Neural progenitor cell (in vitro differentiated cells): Measurements from ENCODE around the gene CDK3. TPM values are rescaled to one million over a fixed set of nuclear protein-coding genes. Genes with fewer than 3 reads are reported as not detected.

ENCODE experiments used
- DNase-seq: peaks from one replicate; pipeline ENCODE4 v3.0.0-alpha.2; 2016; ENCODE audit warnings: low spot score
- H2AFZ ChIP-seq: fragments of 200-600 bp; sonication (generic); replicated peaks from 2 replicates; pipeline ENCODE4 v1.6.1; 2016; ENCODE audit warnings: antibody characterized with exemption
- H3F3A ChIP-seq: fragments of 200-600 bp; sonication (generic); 2 replicates; pipeline ENCODE4 v1.6.1; 2016; ENCODE audit warnings: antibody characterized with exemption, low read depth
- H3K27ac ChIP-seq: fragments of 200-600 bp; sonication (generic); 2 replicates; pipeline ENCODE4 v1.5.1; 2016; ENCODE audit warnings: mild to moderate bottlenecking
- H3K27me3 ChIP-seq: fragments of 200-600 bp; sonication (generic); 2 replicates; pipeline ENCODE4 v1.6.1; 2016; ENCODE audit warnings: mild to moderate bottlenecking, moderate library complexity
- H3K36me3 ChIP-seq: fragments of 200-600 bp; sonication (generic); 2 replicates; pipeline ENCODE4 v1.5.1; 2016
- H3K4me1 ChIP-seq: fragments of 200-600 bp; sonication (generic); 2 replicates; pipeline ENCODE4 v1.6.1; 2016; ENCODE audit warnings: mixed run types
- H3K4me2 ChIP-seq: fragments of 200-600 bp; sonication (generic); 2 replicates; pipeline ENCODE4 v1.6.1; 2016
- H3K4me3 ChIP-seq: fragments of 200-600 bp; sonication (generic); 2 replicates; pipeline ENCODE4 v1.5.1; 2016
- H3K79me2 ChIP-seq: fragments of 200-600 bp; sonication (generic); 2 replicates; pipeline ENCODE4 v1.6.1; 2016; ENCODE audit warnings: low read depth
- H3K9ac ChIP-seq: fragments of 200-600 bp; sonication (generic); 2 replicates; pipeline ENCODE4 v1.6.1; 2016
- H3K9me3 ChIP-seq: fragments of 200-600 bp; sonication (generic); 2 replicates; pipeline ENCODE4 v1.5.1; 2016; ENCODE audit warnings: low read depth
- H4K20me1 ChIP-seq: fragments of 200-600 bp; sonication (generic); 2 replicates; pipeline ENCODE4 v1.6.1; 2016; ENCODE audit warnings: low read depth
- H3K27ac Mint-ChIP-seq: 3 replicates; pipeline ENCODE4 v1.8.0; 2021; ENCODE audit warnings: mixed read lengths
- H3K27me3 Mint-ChIP-seq: 2 replicates; pipeline ENCODE4 v1.8.0; 2022; ENCODE audit warnings: low read depth, mild to moderate bottlenecking, inconsistent platforms, moderate library complexity, mixed read lengths; ENCODE audit not compliant: insufficient read depth
- H3K36me3 Mint-ChIP-seq: 3 replicates; pipeline ENCODE4 v1.8.0; 2021; ENCODE audit warnings: mixed read lengths
- H3K4me1 Mint-ChIP-seq: 3 replicates; pipeline ENCODE4 v1.8.0; 2021; ENCODE audit warnings: mixed read lengths
- H3K4me3 Mint-ChIP-seq: 3 replicates; pipeline ENCODE4 v1.8.0; 2021; ENCODE audit warnings: mild to moderate bottlenecking, moderate library complexity, mixed read lengths
- H3K9me3 Mint-ChIP-seq: 3 replicates; pipeline ENCODE4 v1.8.0; 2020; ENCODE audit warnings: mixed read lengths
- EZH2 ChIP-seq: fragments of 200-600 bp; sonication (generic); IDR thresholded peaks from 2 replicates; pipeline ENCODE4 v1.6.1; 2017; ENCODE audit warnings: antibody characterized with exemption, mild to moderate bottlenecking, moderate library complexity
- EZH2phosphoT487 ChIP-seq: fragments of 200-600 bp; sonication (generic); IDR thresholded peaks from 2 replicates; pipeline ENCODE4 v1.6.1; 2017; ENCODE audit warnings: antibody characterized with exemption
- total RNA-seq: library from RNA; depleted of rRNA; stranded (reverse); fragments of >200 nt; gene quantifications from 2 replicates; pipeline ENCODE4 v1.2.3, GENCODE V29; 2015; ENCODE audit warnings: low replicate concordance
- TF ChIP-seq, protein P1 (sequence below): fragments of 200-600 bp; sonication (generic); IDR thresholded peaks from 2 replicates; pipeline ENCODE4 v1.5.1; 2017; ENCODE audit warnings: antibody characterized with exemption, mild to moderate bottlenecking

CDK3 gene
- total RNA-seq, 1 donor from 2014 or later = 3.0 TPM

DNA sequence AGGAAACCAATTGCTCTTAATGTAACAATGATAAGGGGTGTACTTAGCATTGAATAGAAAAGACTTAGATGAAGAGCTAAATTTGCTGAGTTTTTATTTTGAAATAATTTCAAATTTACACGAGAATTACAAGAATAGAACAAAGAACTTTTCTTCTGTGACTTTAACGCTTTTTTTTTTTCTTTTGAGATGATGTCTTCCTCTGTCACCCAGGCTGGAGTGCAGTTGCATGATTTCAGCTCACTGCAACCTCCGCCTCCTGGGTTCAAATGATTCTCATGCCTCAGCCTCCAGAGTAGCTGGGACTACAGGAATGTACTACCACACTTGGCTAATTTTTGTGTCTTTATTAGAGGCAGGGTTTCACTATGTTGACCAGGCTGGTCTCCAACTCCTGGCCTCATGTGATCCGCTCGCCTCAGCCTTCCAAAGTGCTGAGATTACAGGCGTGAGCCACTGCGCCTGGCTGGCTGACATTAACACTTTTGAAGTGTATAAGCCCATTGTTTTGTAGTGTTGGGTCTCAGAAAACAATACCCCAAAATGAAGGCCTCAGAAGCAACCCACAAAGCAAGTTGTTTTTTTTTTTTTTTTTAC, 19.5 kb upstream of the CDK3 start:
- H3K27me3 Mint-ChIP-seq = peaks cover 2% of the 10 kb centered on the region
- no peaks in the 10 kb centered on the region for H4K20me1 ChIP-seq
- no peaks in the 10 kb centered on the region for H3K9me3 ChIP-seq
- no peak for DNase-seq
- H3K27me3 ChIP-seq = no peaks in the 10 kb centered on the region
- H3K27ac Mint-ChIP-seq = peak overlapping the region; percentile 61
- no peak overlapping the region for H3K4me3 ChIP-seq
- no peaks in the 10 kb centered on the region for H3K36me3 ChIP-seq
- H3K4me1 Mint-ChIP-seq = peaks cover 39% of the 10 kb centered on the region
- peak overlapping the region; percentile 95 for H3K4me3 Mint-ChIP-seq
- H3K4me1 ChIP-seq = peaks cover 14% of the 10 kb centered on the region
- no peak overlapping the region for H2AFZ ChIP-seq
- TF ChIP-seq EZH2phosphoT487 (no peak), EZH2 (no peak)
- TF ChIP-seq, protein P1, sequence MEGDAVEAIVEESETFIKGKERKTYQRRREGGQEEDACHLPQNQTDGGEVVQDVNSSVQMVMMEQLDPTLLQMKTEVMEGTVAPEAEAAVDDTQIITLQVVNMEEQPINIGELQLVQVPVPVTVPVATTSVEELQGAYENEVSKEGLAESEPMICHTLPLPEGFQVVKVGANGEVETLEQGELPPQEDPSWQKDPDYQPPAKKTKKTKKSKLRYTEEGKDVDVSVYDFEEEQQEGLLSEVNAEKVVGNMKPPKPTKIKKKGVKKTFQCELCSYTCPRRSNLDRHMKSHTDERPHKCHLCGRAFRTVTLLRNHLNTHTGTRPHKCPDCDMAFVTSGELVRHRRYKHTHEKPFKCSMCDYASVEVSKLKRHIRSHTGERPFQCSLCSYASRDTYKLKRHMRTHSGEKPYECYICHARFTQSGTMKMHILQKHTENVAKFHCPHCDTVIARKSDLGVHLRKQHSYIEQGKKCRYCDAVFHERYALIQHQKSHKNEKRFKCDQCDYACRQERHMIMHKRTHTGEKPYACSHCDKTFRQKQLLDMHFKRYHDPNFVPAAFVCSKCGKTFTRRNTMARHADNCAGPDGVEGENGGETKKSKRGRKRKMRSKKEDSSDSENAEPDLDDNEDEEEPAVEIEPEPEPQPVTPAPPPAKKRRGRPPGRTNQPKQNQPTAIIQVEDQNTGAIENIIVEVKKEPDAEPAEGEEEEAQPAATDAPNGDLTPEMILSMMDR = no peak
- peaks cover 5% of the 10 kb centered on the region for H3K36me3 Mint-ChIP-seq
- H3F3A ChIP-seq = peaks cover 46% of the 10 kb centered on the region
- no peak overlapping the region for H3K27ac ChIP-seq
- H3K9me3 Mint-ChIP-seq = no peaks in the 10 kb centered on the region
- H3K79me2 ChIP-seq = peaks cover 26% of the 10 kb centered on the region
- H3K9ac ChIP-seq = no peak overlapping the region
- no peak overlapping the region for H3K4me2 ChIP-seq

DNA sequence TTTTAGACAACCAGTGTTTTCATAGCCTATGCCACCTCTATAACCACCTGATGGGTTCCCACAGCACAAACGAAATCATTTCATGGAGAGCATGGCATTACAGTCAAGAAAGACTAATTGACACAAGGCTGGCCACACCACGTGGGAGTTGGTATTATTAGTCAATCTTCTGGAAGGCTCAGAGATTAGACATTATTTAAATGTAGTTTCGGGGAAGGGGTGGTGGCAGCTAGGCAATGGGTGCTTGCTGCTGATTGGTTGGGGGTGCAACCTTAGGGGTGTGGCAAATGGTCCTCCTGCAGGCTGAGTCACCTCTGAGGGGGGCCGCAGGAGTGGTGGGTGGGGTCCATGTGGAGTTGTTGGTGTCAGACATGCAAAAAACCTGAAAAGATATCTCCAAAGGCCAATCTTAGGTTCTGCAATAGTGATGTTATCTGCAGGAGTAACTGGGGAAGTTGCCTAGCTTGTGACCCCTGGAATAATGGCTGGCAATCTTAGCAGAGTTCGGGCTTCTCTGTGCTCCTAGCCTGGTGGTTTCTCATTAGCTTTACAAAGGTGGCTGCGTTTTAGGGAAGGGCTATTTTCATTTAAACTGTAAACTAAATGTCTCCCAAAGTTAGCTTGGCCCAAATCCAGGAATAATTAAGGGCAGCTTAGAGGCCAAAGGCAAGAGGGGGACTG, 17.0 kb upstream of the CDK3 start:
- peak overlapping the region; percentile 40 for H3K4me3 Mint-ChIP-seq
- H3K9ac ChIP-seq = no peak overlapping the region
- peak overlapping the region; percentile 40 for H3K4me2 ChIP-seq
- no peaks in the 10 kb centered on the region for H3K9me3 Mint-ChIP-seq
- peaks cover 14% of the 10 kb centered on the region for H3K4me1 ChIP-seq
- peak overlapping the region; percentile 21 for H3K27ac Mint-ChIP-seq
- H3K79me2 ChIP-seq = peaks cover 10% of the 10 kb centered on the region
- no peaks in the 10 kb centered on the region for H3K27me3 ChIP-seq
- TF ChIP-seq EZH2phosphoT487 (no peak), EZH2 (no peak)
- TF ChIP-seq, protein P1 = no peak
- DNase-seq = no peak
- H3K9me3 ChIP-seq = no peaks in the 10 kb centered on the region
- no peak overlapping the region for H3K4me3 ChIP-seq
- H3K36me3 ChIP-seq = no peaks in the 10 kb centered on the region
- no peak overlapping the region for H2AFZ ChIP-seq
- no peaks in the 10 kb centered on the region for H3K36me3 Mint-ChIP-seq
- peaks cover 37% of the 10 kb centered on the region for H3F3A ChIP-seq
- H3K4me1 Mint-ChIP-seq = peaks cover 22% of the 10 kb centered on the region
- no peak overlapping the region for H3K27ac ChIP-seq
- H4K20me1 ChIP-seq = no peaks in the 10 kb centered on the region
- H3K27me3 Mint-ChIP-seq = peaks cover 2% of the 10 kb centered on the region

DNA sequence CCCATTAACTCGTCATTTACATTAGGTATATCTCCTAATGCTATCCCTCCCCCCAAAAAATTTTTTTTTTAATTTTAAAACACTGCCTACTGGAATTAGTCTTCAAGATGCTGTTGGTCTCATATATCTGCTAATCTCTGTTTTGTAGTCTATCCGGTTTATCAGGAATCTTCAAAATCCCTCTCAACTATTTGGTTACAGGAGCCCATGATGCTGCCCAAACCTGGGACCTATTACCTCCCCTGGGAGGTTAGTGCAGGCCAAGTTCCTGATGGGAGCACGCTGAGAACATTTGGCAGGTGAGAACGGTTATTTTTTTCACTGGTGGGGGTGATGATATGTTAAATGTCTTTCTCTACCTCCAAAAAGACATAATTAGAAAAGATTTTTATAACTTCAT, 14.7 kb upstream of the CDK3 start:
- Histone ChIP-seq H3K36me3 (no peaks in the 10 kb centered on the region), H3K79me2 (peaks cover 2% of the 10 kb centered on the region)
- no peaks in the 10 kb centered on the region for H3K9me3 Mint-ChIP-seq

More for the DNA sequence above, 14.7 kb upstream of the CDK3 start:
- Histone ChIP-seq H3K9ac (no peak overlapping the region), H4K20me1 (no peaks in the 10 kb centered on the region), H3K4me3 (no peak overlapping the region), H3K9me3 (no peaks in the 10 kb centered on the region), H3K4me2 (no peak overlapping the region), H3K4me1 (peaks cover 8% of the 10 kb centered on the region), H3K27ac (no peak overlapping the region), H3F3A (peaks cover 14% of the 10 kb centered on the region), H3K27me3 (no peaks in the 10 kb centered on the region), H2AFZ (no peak overlapping the region)
- H3K4me3 Mint-ChIP-seq = no peak overlapping the region
- TF ChIP-seq EZH2phosphoT487 (no peak), EZH2 (no peak)
- TF ChIP-seq, protein P1 = no peak
- H3K36me3 Mint-ChIP-seq = no peaks in the 10 kb centered on the region
- peaks cover 2% of the 10 kb centered on the region for H3K27me3 Mint-ChIP-seq
- peaks cover 12% of the 10 kb centered on the region for H3K4me1 Mint-ChIP-seq
- H3K27ac Mint-ChIP-seq = no peak overlapping the region
- no peak for DNase-seq
